Retinal pigment epithelial cell (primary cell): Measurements from ENCODE around the gene RBMS3.
A peak's percentile ranks its signal among the peaks of the same experiment; 100 is the strongest.

Experiments
- DNase-seq: peaks from one replicate; pipeline ENCODE4 v3.0.0-alpha.2; 2010; ENCODE audit warnings: low read depth
- H3K4me3 ChIP-seq: 2 replicates; pipeline ENCODE4 v1.5.1; 2011; ENCODE audit warnings: mild to moderate bottlenecking, low read length, control low read depth, moderate library complexity
- CTCF ChIP-seq: conservative IDR thresholded peaks from 2 replicates; pipeline ENCODE4 v1.5.1; 2011; ENCODE audit warnings: low read depth, low read length, control low read depth, inconsistent platforms

The RBMS3 gene

GRCh38 chr3:29427266-29428103 is 146.6 kb downstream of the RBMS3 start:
- TF ChIP-seq CTCF: no peak
- DNase-seq: no peak
- H3K4me3 ChIP-seq: no peak overlapping the region

- no peak overlapping the region for H3K4me3 ChIP-seq
- no peak for DNase-seq
- TF ChIP-seq CTCF: no peak
These were observed 148.3 kb downstream of the RBMS3 start for GRCh38 chr3:29429055-29429679.

- no peak overlapping the region for H3K4me3 ChIP-seq
- TF ChIP-seq CTCF: no peak
- DNase-seq: peak; percentile 53
These were observed 149.7 kb downstream of the RBMS3 start for GRCh38 chr3:29430558-29430971.

- DNase-seq: no peak
- no peak for TF ChIP-seq CTCF
- H3K4me3 ChIP-seq: no peak overlapping the region
These were observed 155.9 kb downstream of the RBMS3 start for GRCh38 chr3:29436612-29437323.

GRCh38 chr3:29438580-29438979 is 157.7 kb downstream of the RBMS3 start:
- TF ChIP-seq CTCF: no peak
- no peak for DNase-seq
- H3K4me3 ChIP-seq: no peak overlapping the region

- DNase-seq: no peak
- TF ChIP-seq CTCF: no peak
- peak overlapping the region; percentile 23 for H3K4me3 ChIP-seq
These were observed 159.8 kb downstream of the RBMS3 start for GRCh38 chr3:29440413-29441305.
